SIG-M5 treated with dmso at 0.1 percent for 504 hours (cell line): Measurements from ENCODE around the gene TIMM10.

Source experiments
- DNase-seq: peaks from one replicate; lab custom pipeline; 2025; ENCODE audit not compliant: unreplicated experiment; lab: John Stamatoyannopoulos, UW

TIMM10 gene

DNA sequence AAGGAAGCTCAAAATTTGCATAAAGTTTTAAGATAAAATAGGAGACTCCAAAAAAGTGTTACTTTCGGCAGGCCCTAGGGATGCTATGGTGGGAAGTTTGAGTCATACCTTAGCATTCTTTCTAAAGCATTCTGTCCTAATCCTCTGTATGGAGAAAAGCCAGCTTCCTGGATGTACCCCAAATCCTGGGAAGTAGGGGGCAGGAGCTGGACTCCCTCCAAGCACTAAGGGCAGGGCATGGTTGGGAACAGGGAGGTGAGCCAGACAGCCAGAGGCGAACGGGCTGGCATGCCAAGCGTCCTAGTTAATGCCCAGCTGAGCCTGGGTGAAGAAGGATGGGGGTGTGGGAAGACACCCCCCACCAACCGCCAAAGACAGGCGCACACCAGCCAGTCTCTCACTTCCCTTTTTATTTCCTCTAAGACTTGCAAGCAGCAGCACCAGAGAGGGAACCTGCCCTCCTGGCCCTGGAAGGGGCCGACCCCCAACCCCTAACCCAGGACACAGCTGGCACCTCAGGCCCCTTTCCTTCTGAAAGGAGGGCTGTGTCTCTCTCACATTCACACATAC, 46.3 kb downstream of the TIMM10 start:
- DNase-seq: peak; percentile 85

DNA sequence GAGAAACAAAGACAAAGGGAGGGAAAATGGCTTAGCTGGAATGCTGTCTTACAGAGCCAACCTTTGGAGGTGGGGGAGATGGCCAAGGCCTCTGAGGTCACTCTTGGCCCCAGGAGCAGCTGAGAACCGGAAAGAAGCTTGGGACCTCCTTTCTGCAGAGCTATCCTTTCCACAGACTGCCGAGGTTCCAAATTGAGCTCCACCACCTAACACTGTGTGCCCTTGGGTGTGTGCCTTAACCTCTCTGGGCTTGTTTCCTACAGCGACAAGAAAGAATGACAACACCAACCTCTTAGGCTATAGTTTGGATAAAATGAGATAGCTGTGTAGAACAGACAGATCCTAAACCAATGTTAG, 47.0 kb downstream of the TIMM10 start:
- DNase-seq: no peak

DNA sequence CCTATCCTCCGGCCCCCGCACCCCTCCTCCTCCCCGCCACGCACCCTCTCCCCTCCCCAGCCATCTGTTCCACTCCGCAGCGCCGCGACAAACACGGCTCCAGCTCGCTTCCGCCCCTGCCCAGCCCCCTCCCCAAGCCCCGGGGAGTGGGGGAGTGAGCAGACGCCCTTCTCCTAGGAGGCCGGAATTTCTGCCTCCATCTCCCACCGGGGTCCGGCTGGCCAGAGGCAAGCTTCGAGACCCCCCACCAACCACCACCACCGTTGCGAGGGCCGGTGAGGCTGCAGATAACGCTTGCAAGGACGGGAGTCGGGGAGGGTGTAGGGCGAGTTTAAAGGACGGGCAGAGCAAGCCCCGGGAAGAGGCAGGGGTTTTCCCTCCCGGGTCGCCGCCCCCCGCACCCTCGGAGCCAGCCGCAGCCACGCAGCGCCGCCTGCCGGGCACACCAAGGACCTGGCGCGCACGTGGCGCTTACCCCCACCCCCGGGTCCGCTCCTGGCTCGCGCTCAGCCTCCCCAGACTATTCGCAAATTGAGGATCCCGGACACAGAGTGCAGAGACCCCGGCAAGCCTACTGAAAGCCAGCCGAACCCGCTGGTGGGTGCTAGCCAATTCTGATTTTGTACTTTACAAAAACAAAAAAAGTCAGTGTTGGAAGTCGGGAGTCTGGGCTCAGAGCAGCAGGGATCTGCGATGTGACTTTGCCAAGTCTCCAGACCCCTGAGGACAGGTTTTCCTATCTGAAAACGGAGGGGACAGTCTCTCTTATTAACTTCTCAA, 47.6 kb downstream of the TIMM10 start:
- DNase-seq: no peak

DNA sequence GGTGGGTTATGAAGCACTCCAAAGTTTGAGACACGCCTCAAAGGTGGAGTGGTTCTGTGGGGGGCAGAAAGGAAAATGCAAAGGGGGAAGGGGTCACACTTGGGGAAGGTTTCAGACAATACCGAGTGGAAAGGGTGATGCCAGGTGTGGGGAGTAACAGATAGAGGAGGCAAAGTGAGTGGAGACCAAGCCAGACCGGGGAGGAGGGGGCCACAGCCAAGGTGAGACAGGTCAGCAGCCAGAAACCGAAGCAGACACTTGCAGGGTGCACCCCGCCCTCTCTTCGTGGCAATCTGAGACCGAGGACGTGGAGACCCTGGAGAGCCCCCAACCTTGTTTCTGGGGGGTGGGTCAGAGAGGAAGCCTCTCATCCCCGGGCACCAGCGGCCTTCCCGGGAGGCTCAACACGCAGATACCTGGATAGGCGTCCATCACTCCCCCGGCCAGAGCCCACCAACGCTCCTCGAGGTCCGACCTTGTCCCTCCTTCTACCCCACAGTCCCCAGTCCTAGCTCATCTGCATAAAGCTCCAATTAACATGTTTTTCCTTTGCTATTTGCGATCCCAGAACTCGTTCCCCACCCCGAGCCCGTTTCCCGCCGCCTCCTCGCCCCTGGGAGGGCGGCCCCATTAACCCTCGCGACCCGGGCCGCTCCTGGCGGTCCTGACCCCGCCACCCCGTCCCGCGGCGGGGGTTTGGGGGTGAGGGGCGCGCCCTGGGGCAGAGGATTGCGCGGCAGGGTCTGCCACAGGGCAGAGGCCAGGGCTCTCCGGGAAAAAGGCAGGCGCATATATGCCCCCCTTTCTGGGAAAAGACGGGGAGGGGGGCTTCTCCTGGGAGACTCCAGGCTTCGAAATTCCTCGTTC, 48.4 kb downstream of the TIMM10 start:
- no peak for DNase-seq

DNA sequence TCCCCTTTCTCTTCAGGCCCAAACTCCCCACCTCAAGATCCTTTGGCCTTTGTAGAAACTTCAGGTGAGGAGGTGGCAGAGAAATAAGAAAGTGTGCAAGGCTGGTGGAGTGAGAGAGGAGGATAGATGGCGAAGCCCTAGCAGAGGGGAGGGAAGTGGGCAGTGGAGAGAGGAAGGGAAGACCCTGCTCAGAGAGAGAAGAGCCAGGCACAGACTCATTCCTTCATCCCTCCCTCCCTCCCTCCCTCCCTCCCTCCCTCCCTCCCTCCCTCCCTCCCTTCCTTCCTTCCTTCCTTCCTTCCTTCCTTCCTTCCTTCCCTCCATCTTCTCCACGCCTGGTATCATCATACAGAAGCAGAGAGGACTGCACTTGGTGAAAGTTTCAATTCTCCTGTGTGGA, 49.2 kb downstream of the TIMM10 start:
- no peak for DNase-seq

DNA sequence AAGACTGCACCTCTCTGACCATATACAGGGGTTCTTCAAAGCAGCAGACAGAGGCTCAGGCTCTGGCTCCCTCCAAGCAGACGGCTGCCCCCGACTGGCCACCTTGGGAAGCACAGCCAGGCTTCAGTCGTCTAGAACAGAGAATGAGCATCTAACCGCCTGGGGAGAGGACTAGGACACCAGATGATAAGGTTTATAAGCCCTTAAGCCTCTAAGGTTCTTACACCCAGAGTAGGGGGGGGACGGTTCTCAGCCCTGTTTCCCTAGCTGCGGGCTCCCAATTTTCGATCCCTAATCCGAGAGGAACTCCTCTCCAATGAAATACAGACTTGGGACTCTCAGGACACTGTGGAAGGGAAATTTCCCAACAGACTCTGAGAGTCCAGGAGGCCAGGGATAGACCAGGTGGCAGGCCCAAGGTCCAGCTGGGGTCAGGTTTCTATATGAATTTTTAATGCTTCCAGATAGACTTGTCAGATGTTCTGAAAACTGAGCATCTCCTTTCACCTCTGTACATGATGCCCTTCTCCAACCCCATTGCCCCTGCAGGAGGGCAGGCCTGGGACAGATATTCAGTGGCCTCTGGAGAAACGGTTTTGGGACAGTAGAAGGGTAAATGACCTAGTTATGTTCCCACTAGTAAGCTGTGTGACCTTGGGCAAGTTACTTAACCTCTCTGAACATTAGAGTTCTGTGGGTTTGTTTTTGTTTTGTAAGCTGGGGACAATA, 50.0 kb downstream of the TIMM10 start:
- peak; percentile 62 for DNase-seq

DNA sequence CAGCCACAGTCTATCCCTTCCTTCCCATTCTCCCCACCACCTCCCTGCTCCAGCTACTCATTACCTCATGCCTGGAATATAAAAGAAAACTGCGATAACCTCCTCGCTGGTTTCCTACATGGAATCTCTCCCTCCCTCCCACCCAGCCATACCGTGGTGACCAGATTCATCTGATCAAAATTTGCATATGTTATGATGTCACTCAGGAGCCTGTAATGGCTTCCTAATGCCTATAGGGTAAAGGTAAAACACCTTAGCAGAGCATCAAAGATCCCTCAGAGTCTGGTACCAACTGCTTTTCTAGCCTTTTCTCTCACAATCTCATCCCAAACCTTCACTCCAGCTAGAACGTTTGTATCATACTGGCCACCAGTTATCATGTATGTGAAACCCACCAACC, 50.6 kb downstream of the TIMM10 start:
- no peak for DNase-seq

DNA sequence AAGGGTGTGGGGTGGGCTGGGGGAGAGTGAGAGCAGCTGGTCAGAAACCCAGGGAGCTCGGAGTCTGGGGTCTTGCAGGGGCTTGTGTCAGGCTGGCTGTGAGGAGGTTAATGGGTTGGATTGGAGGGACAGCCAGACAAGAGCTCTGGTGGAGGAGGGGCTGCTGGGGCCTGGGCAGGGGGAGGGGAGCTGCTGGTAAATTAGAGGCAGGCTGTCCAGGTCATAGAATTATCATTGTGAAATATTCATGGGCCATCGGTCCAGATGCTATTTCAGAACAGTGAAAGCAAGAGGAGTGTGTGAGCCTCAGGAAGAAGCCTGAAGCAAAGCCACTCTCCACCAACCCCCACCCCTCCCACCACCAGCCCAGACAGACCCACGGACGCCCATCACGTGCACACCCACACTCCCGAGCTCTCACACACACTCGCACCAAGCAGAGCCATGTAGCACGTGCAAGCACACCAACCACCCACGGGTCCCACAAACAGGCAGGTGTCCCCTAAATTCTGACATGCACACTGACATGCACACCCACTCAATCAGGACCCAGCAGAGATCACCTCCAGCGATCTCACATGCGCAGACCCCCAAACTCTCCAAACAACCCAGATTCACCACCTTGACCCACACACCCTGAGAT, 51.4 kb downstream of the TIMM10 start:
- DNase-seq: no peak
